CMK (cell line): ENCODE measurements around the gene USP17L18.
"Not testable (repeated sequence)": the region's sequence is repeated elsewhere in the genome, so short reads cannot be mapped to it uniquely, and the experiment has no call there.

Experiments used
- DNase-seq: peaks from one replicate; pipeline ENCODE4 v3.0.0-alpha.2; 2010; ENCODE audit warnings: low read depth

USP17L18 gene

GRCh38 chr4:9247953-9248680 is at the start of gene USP17L18:
TSS of gene USP17L18 (plus strand) at chr4:9248630. CDS start at chr4:9248630, 0 bp downstream.
- not testable (repeated sequence) for DNase-seq

- DNase-seq = not testable (repeated sequence)
These were observed 38.1 kb upstream of the USP17L18 start, which contains the start of gene USP17L10 for GRCh38 chr4:9210357-9210756. TSS of gene USP17L10 (plus strand) at chr4:9210657. CDS start at chr4:9210657, 0 bp downstream.

GRCh38 chr4:9214701-9215100 is 33.7 kb upstream of the USP17L18 start:
- not testable (repeated sequence) for DNase-seq

- not testable (repeated sequence) for DNase-seq
These were observed 33.3 kb upstream of the USP17L18 start, which contains the start of gene USP17L11 for GRCh38 chr4:9215105-9215504. TSS of gene USP17L11 (plus strand) at chr4:9215405. CDS start at chr4:9215405, 0 bp downstream.

GRCh38 chr4:9219852-9220251 is 28.6 kb upstream of the USP17L18 start, which contains the start of gene USP17L12:
TSS of gene USP17L12 (plus strand) at chr4:9220152. CDS start at chr4:9220152, 0 bp downstream.
- not testable (repeated sequence) for DNase-seq

- not testable (repeated sequence) for DNase-seq
These were observed 23.8 kb upstream of the USP17L18 start, which contains the start of gene USP17L13 for GRCh38 chr4:9224596-9224995. TSS of gene USP17L13 (plus strand) at chr4:9224896. CDS start at chr4:9224896, 0 bp downstream.

GRCh38 chr4:9230249-9230648 is 18.2 kb upstream of the USP17L18 start:
- DNase-seq = not testable (repeated sequence)

GRCh38 chr4:9234085-9234484 is 14.3 kb upstream of the USP17L18 start, which contains the start of gene USP17L15:
TSS of gene USP17L15 (plus strand) at chr4:9234385. CDS start at chr4:9234385, 0 bp downstream.
- DNase-seq = not testable (repeated sequence)

- not testable (repeated sequence) for DNase-seq
These were observed 10.0 kb upstream of the USP17L18 start for GRCh38 chr4:9238461-9238860.

- DNase-seq = not testable (repeated sequence)
These were observed 4.9 kb upstream of the USP17L18 start, which contains the start of gene USP17L17 for GRCh38 chr4:9243579-9243978. TSS of gene USP17L17 (plus strand) at chr4:9243879. CDS start at chr4:9243879, 0 bp downstream.

- DNase-seq = not testable (repeated sequence)
These were observed 4.6 kb downstream of the USP17L18 start, which contains the start of gene USP17L19 for GRCh38 chr4:9253078-9253477. TSS of gene USP17L19 (plus strand) at chr4:9253378. CDS start at chr4:9253378, 0 bp downstream.

GRCh38 chr4:9257824-9258223 is 9.4 kb downstream of the USP17L18 start, which contains the start of gene USP17L20:
TSS of gene USP17L20 (plus strand) at chr4:9258124. CDS start at chr4:9258124, 0 bp downstream.
- not testable (repeated sequence) for DNase-seq

GRCh38 chr4:9262572-9262971 is 14.1 kb downstream of the USP17L18 start, which contains the start of gene USP17L21:
TSS of gene USP17L21 (plus strand) at chr4:9262872. CDS start at chr4:9262872, 0 bp downstream.
- DNase-seq = not testable (repeated sequence)

GRCh38 chr4:9267319-9267718 is 18.9 kb downstream of the USP17L18 start, which contains the start of gene USP17L22:
TSS of gene USP17L22 (plus strand) at chr4:9267619. CDS start at chr4:9267619, 0 bp downstream.
- not testable (repeated sequence) for DNase-seq

GRCh38 chr4:9271719-9272118 is 23.3 kb downstream of the USP17L18 start:
- not testable (repeated sequence) for DNase-seq
